MCF 10A (cell line): ENCODE measurements around the gene FHL3. TPM values are rescaled to one million over a fixed set of nuclear protein-coding genes. Genes with fewer than 3 reads are reported as not detected.

Experiments used
- BruUV-seq: library from RNA; stranded (reverse); fragments of 400-500 nt; replicated peaks from 2 replicates; lab custom pipeline; 2021; lab: Mats Ljungman, UMichigan
- CTCF ChIA-PET: fragments of 300-600 bp; sonication (Branson Sonifier 250); formaldehyde crosslinking; extraction: SDS; loops from one replicate; lab custom pipeline; 2021; ENCODE audit warnings: antibody characterized with exemption, inconsistent platforms; lab: Yijun Ruan, JAX
- POLR2A ChIA-PET: fragments of 300-600, 350-650 bp; sonication (Branson Sonifier 250); formaldehyde crosslinking; extraction: SDS; loops from one replicate; lab custom pipeline; 2020; ENCODE audit warnings: antibody characterized with exemption, inconsistent platforms; lab: Yijun Ruan, JAX
- DNase-seq: peaks from one replicate; pipeline ENCODE4 v3.0.0-alpha.2; 2018; ENCODE audit not compliant: unreplicated experiment
- H3K27ac Mint-ChIP-seq: one replicate; pipeline ENCODE4 v1.8.0; 2022; ENCODE audit warnings: mild to moderate bottlenecking, low read depth, mixed read lengths; ENCODE audit not compliant: unreplicated experiment
- H3K27me3 Mint-ChIP-seq: one replicate; pipeline ENCODE4 v1.8.0; 2022; ENCODE audit warnings: mixed read lengths; ENCODE audit not compliant: insufficient read depth, unreplicated experiment
- H3K36me3 Mint-ChIP-seq: one replicate; pipeline ENCODE4 v1.8.0; 2022; ENCODE audit warnings: mild to moderate bottlenecking, moderate library complexity, mixed read lengths; ENCODE audit not compliant: insufficient read depth, unreplicated experiment
- H3K4me1 Mint-ChIP-seq: one replicate; pipeline ENCODE4 v1.8.0; 2022; ENCODE audit warnings: mixed read lengths; ENCODE audit not compliant: insufficient read depth, unreplicated experiment
- H3K4me3 Mint-ChIP-seq: one replicate; pipeline ENCODE4 v1.8.0; 2022; ENCODE audit warnings: mild to moderate bottlenecking, moderate library complexity, mixed read lengths; ENCODE audit not compliant: unreplicated experiment
- H3K9me3 Mint-ChIP-seq: one replicate; pipeline ENCODE4 v1.8.0; 2022; ENCODE audit warnings: mixed read lengths; ENCODE audit not compliant: unreplicated experiment
- CTCF ChIP-seq: fragments of 200-600 bp; IDR thresholded peaks from one replicate; pipeline ENCODE4 v1.8.0; 2022; ENCODE audit warnings: antibody characterized with exemption, mild to moderate bottlenecking; ENCODE audit not compliant: unreplicated experiment
- intact Hi-C: fragments of 100-400 bp; cut with micrococcal nuclease; formaldehyde crosslinking; loops from 2 replicates; pipeline ENCODE4 v1.14.1; 2022
- total RNA-seq: library from RNA; stranded (reverse); gene quantifications from 2 replicates; pipeline ENCODE4 v1.2.3, GENCODE V29; 2022

The FHL3 gene
- total RNA-seq, 1 experiment from 2014 or later = 18.8 TPM

- DNase-seq = no peak
- Mint-ChIP-seq H3K4me3 (no peak overlapping the region), H3K27me3 (no peaks in the 10 kb centered on the region), H3K36me3 (peaks cover 31% of the 10 kb centered on the region), H3K27ac (peak overlapping the region; percentile 76), H3K4me1 (peaks cover 27% of the 10 kb centered on the region), H3K9me3 (no peaks in the 10 kb centered on the region)
- ChIA-PET POLR2A (interaction anchor here (0.6 to 1.9 kb wide), 2 partner anchors 12 to 741 kb away, joined by 3 to 5 read pairs; no protein-coding TSS in a partner anchor), CTCF (no interaction called here)
- intact Hi-C loops = no loop called here
- TF ChIP-seq CTCF = no peak
- BruUV-seq = no TSS peak
Measured at GRCh38 chr1:37997256-37998088, 7.8 kb downstream of the FHL3 start.

DNA sequence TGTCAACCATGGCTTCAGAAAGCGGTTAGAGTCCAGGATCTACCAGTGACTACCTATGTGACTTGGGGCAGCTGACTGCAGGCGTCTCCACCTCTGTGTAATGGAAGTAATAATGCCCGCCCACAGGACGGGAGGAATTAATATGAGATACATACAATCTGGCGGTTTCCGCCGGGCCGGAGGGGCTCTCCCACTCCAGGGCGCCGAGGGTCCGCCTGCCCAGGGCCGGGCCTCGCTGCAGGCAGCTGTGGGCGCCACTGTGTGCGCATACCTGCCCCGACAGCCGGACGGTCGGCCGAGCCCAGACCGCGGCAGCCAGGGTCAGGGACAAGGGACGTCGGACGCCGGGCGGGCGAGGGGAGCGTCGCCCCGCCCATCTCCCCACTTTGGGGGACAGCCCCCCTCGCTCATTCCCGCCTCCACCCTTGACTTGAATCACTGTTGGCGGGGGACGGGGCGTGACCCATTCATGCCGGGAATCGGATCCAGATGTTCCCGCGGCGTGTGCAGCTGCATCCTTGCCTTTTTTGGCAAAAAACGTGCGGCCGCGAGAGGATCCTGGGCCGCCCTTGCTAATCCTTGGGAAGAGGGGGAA lies 9.5 kb downstream of the FHL3 start:
- ChIA-PET POLR2A (no interaction called here), CTCF (no interaction called here)
- H3K4me3 Mint-ChIP-seq = no peak overlapping the region
- no peaks in the 10 kb centered on the region for H3K27me3 Mint-ChIP-seq
- intact Hi-C loops = no loop called here
- no TSS peak for BruUV-seq
- peaks cover 18% of the 10 kb centered on the region for H3K4me1 Mint-ChIP-seq
- no peaks in the 10 kb centered on the region for H3K9me3 Mint-ChIP-seq
- DNase-seq = no peak
- no peak for TF ChIP-seq CTCF
- H3K36me3 Mint-ChIP-seq = peaks cover 31% of the 10 kb centered on the region
- H3K27ac Mint-ChIP-seq = no peak overlapping the region

GRCh38 chr1:37994886-37995566 lies 10.3 kb downstream of the FHL3 start:
- CTCF ChIA-PET = interaction anchor here (0.8 to 6.3 kb wide), 3 partner anchors 7 to 21 kb away, joined by 3 to 63 read pairs (median 4); no protein-coding TSS in a partner anchor
- intact Hi-C loops = no loop called here
- peaks cover 12% of the 10 kb centered on the region for H3K4me1 Mint-ChIP-seq
- peaks cover 33% of the 10 kb centered on the region for H3K36me3 Mint-ChIP-seq
- no peak overlapping the region for H3K4me3 Mint-ChIP-seq
- H3K9me3 Mint-ChIP-seq = no peaks in the 10 kb centered on the region
- no peak for TF ChIP-seq CTCF
- TSS peak; percentile 13 for BruUV-seq
- POLR2A ChIA-PET = no interaction called here
- no peak overlapping the region for H3K27ac Mint-ChIP-seq
- no peaks in the 10 kb centered on the region for H3K27me3 Mint-ChIP-seq
- no peak for DNase-seq
